ENCODE results near the gene RNF222.

DNA sequence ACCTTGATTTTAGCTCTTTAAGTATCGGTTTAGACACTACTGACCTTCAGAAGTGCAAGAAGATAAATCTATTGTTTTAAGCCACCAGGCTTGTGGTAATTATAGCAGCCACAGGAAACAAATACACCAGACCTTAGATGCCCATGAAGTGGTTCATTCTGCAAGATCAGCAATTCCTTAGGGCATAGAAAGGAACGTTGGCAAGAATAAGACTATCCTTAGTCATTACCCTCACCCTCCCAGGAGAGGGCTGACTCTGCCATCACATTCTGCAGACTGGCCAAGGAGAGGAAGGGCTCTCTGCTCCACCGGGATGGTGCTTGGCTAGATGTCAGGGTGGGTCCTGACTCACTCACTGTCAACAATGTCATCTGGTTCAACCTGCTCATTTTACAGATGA lies 23.9 kb upstream of the RNF222 start:
- TF ChIP-seq, protein P1, sequence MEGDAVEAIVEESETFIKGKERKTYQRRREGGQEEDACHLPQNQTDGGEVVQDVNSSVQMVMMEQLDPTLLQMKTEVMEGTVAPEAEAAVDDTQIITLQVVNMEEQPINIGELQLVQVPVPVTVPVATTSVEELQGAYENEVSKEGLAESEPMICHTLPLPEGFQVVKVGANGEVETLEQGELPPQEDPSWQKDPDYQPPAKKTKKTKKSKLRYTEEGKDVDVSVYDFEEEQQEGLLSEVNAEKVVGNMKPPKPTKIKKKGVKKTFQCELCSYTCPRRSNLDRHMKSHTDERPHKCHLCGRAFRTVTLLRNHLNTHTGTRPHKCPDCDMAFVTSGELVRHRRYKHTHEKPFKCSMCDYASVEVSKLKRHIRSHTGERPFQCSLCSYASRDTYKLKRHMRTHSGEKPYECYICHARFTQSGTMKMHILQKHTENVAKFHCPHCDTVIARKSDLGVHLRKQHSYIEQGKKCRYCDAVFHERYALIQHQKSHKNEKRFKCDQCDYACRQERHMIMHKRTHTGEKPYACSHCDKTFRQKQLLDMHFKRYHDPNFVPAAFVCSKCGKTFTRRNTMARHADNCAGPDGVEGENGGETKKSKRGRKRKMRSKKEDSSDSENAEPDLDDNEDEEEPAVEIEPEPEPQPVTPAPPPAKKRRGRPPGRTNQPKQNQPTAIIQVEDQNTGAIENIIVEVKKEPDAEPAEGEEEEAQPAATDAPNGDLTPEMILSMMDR (IDR thresholded peaks at IDR 0.05), result no peak
- TF ChIP-seq POLR2A (IDR thresholded peaks at IDR 0.05) (no peak), POLR2AphosphoS5 (IDR thresholded peaks at IDR 0.05) (no peak), EP300 (IDR thresholded peaks at IDR 0.05; ENCODE audit: low read depth) (no peak)

All from transverse colon (tissue), 4 donors.